ENCODE data around the gene CRYM.
"Not testable (repeated sequence)": the region's sequence is repeated elsewhere in the genome, so short reads cannot be mapped to it uniquely, and the experiment has no call there.

CRYM gene

DNA sequence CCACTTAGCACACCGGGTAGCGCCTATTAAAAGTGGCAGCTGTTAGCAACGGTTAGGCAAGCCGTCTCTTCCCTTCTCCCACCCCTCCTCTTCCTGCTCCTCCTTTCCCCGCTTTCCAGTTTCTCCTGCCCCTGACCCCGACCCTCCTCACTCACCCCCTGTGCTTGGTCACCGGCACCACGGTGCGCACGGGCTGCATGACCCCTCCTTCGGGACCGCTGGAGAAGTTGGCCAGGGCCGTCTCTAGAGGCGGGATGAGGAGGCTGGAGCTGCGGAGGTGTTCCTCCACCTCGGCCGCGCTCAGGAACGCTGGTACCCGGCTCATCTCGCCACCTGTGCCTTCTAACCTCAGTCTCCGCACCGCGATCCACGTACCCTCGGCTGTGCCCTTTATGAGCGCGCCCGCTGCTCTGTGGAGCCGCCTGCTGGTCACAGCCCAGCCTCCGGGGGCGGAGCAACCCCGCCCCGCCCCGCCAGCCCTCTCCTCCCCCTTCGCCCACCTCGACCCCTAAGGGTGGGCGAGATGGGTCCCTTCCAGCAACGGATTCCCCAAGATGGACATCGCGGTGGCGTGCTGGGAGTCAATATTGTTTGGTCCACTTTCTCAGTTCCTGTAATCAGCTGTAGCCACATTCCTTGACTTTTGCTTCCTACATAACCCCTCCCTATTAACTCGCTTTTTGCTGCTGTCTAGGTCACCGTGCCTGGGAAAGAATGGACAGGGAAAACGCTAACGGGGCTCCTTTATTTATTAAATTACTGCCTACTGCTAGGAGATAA lies at the start of gene CRYM:
TSS of gene CRYM (minus strand) at position 364 of the 780 bp plus-strand sequence. CDS start at position 325, 39 bp downstream.
- TF ChIP-seq, protein P1, sequence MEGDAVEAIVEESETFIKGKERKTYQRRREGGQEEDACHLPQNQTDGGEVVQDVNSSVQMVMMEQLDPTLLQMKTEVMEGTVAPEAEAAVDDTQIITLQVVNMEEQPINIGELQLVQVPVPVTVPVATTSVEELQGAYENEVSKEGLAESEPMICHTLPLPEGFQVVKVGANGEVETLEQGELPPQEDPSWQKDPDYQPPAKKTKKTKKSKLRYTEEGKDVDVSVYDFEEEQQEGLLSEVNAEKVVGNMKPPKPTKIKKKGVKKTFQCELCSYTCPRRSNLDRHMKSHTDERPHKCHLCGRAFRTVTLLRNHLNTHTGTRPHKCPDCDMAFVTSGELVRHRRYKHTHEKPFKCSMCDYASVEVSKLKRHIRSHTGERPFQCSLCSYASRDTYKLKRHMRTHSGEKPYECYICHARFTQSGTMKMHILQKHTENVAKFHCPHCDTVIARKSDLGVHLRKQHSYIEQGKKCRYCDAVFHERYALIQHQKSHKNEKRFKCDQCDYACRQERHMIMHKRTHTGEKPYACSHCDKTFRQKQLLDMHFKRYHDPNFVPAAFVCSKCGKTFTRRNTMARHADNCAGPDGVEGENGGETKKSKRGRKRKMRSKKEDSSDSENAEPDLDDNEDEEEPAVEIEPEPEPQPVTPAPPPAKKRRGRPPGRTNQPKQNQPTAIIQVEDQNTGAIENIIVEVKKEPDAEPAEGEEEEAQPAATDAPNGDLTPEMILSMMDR (IDR thresholded peaks at IDR 0.05; ENCODE audit: low read depth, low read length, missing control alignments): peak; percentile 90
- DNase-seq (ENCODE audit: low read depth): no peak
- H3K4me3 ChIP-seq (ENCODE audit: low read depth, low read length): peak within 1 kb of the TSS; percentile 48

DNA sequence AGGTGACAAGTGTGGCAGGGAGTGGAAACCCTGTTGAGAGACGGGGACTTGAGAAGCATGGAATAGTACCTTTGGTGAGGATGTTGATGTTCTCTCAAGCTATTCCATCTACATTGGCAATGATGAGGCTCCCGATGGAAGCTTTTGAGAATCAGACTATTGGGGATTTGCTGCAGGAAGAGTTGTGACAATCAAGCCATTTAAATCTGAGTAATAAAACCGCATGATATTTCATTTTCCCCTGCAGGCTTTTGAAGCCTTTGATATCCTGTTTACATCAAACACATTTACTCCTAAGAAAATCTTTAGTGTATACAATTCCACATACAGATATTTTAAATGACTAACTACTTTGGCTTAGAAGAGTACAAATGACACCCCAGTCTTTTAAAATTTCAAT lies 49.0 kb upstream of the CRYM start:
- no peak for DNase-seq (ENCODE audit: low read depth)
- TF ChIP-seq, protein P1 (IDR thresholded peaks at IDR 0.05; ENCODE audit: low read depth, low read length, missing control alignments): no peak
- no peak overlapping the region for H3K4me3 ChIP-seq (ENCODE audit: low read depth, low read length)

DNA sequence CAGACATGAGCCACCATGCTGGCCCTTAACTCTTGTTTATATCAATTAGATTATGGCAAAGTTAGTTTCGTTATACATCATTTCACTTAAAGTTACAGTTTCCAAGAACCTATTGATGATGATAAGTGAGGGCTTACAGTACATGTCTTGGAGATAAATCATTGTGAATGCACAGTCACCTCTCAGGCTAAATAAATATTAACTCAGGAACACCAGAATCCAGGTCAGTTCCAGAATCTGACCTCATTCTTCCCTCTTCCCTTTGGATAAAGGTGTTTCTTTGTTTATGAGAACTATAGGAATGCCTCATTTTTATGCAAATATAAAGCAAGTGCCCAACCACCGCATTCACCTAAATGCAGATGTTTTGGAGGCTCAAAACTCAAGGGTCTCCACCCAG lies 48.4 kb upstream of the CRYM start:
- H3K4me3 ChIP-seq (ENCODE audit: low read depth, low read length): no peak overlapping the region
- TF ChIP-seq, protein P1 (IDR thresholded peaks at IDR 0.05; ENCODE audit: low read depth, low read length, missing control alignments): no peak
- no peak for DNase-seq (ENCODE audit: low read depth)

DNA sequence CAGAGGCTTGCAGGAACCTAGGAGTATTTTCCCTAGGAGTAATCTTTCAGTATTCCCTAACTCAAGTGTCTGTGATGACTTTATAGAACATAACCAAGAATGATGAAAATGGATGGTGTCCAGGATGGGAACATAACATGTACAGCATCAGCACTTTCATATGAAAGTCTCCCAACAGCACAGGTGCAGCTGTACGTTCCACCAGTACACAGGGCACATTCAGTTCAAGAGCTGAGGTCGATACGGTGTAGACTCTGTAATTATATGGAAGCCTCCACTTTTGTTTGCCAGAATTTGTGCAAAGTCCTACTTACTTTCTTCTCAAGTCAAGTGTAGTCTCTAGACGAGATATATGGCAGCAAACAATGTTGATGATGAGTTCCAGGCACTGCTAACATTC lies 46.2 kb upstream of the CRYM start:
- TF ChIP-seq, protein P1 (IDR thresholded peaks at IDR 0.05; ENCODE audit: low read depth, low read length, missing control alignments): no peak
- no peak for DNase-seq (ENCODE audit: low read depth)
- no peak overlapping the region for H3K4me3 ChIP-seq (ENCODE audit: low read depth, low read length)

DNA sequence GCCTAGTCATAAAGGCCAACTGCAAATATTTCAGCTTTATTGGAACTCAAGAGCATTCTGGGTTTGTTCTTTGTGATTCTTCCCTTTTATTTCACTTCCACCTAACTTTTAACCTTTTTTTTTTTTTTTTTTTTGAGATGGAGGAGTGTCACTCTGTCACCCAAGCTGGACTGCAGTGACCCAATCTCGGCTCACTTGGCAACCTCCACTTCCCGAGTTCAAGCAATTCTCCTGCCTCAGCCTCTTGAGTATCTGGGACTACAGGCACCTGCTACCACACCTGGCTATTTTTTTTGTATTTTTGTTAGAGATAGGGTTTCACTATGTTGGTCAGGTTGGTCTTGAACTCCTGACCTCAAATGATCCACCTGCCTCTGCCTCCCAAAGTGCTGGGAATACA lies 44.2 kb upstream of the CRYM start:
- not testable (repeated sequence) for H3K4me3 ChIP-seq (ENCODE audit: low read depth, low read length); DNase-seq (ENCODE audit: low read depth)

DNA sequence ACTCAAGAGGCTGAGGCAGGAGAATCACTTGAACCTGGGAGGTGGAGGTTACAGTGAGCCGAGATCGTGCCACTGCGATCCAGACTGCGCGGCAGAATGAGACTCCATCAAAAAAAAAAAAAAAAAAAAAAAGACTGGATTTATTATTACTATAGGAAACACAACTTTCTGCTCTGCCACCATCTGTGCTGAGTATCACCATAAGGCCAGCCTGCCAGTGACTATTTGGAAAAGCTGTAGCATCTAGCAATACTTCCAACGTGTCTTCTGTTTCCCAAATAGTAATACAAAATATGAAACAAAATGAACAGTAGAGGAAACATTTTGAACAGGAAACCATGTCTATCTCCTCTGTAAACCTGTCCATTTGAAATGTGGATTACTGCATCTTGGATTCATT lies 43.6 kb upstream of the CRYM start:
- TF ChIP-seq, protein P1 (IDR thresholded peaks at IDR 0.05; ENCODE audit: low read depth, low read length, missing control alignments): no peak
- DNase-seq (ENCODE audit: low read depth): no peak
- no peak overlapping the region for H3K4me3 ChIP-seq (ENCODE audit: low read depth, low read length)

DNA sequence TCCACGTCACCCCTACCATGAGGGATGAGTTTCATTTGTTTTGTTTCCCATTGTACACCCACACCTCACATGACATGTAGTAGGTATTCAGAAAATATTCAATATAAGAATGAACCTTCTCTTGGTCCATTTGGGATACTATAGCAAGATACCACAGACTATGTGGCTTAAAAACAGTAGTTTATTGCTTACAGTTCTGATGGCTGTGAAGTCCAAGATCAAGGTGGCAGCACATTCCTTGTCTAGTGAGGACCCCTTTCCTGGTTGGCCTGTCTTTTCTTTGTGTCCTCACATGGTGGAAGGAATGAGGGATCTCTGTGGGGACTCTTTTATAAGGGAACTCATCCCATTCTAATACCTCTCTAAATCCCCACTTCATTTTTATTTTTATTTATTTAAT lies 36.2 kb upstream of the CRYM start:
- no peak overlapping the region for H3K4me3 ChIP-seq (ENCODE audit: low read depth, low read length)
- TF ChIP-seq, protein P1 (IDR thresholded peaks at IDR 0.05; ENCODE audit: low read depth, low read length, missing control alignments): no peak
- no peak for DNase-seq (ENCODE audit: low read depth)

DNA sequence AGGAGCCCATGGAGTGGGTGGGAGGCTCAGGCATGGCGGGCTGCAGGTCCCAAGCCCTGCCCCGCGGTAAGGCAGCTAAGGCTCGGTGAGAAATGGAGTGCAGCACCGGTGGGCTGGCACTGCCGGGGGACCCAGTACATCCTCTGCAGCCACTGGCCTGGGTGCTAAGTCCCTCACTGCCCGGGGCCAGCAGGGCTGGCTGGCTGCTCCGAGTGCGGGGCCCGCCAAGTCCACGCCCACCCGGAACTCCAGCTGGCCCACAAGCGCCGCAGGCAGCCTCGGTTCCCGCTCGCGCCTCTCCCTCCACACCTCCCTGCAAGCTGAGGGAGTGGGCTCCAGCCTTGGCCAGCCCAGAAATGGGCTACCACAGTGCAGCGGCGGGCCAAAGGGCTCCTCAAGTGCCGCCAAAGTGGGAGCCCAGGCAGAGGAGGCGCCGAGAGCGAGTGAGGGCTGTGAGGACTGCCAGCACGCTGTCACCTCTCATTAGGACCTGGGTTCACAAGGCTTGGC lies 34.8 kb upstream of the CRYM start:
- DNase-seq (ENCODE audit: low read depth): not testable (repeated sequence)

DNA sequence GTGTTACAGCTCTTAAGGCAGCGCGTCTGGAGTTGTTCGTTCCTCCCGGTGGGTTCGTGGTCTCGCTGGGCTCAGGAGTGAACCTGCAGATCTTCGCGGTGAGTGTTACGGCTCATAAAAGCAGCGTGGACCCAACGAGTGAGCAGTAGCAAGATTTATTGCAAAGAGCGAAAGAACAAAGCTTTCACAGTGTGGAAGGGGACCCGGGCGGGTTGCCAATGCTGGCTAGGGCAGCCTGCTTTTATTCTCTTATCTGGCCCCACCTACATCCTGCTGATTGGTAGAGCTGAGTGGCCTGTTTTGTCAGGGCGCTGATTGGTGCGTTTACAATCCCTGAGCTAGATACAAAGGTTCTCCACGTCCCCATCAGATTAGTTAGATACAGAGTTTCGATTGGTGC lies 34.0 kb upstream of the CRYM start:
- H3K4me3 ChIP-seq (ENCODE audit: low read depth, low read length); DNase-seq (ENCODE audit: low read depth): not testable (repeated sequence)

More for the DNA sequence above, 34.8 kb upstream of the CRYM start:
- not testable (repeated sequence) for H3K4me3 ChIP-seq (ENCODE audit: low read depth, low read length)

DNA sequence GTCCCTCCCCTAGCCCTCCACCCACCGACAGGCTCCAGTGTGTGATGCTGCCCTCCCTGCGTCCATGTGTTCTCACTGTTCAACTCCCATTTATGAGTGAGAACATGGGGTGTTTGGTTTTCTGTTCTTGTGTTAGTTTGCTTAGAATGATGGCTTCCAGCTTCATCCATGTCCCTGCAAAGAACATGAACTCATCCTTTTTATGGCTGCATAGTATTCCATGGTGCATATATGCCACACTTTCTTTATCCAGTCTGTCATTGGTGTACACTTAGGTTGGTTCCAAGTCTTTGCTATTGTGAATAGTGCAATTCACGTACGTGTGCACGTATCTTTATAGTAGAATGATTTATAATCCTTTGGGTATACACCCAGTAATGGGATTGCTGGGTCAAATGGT lies 28.6 kb upstream of the CRYM start:
- H3K4me3 ChIP-seq (ENCODE audit: low read depth, low read length); DNase-seq (ENCODE audit: low read depth): not testable (repeated sequence)

Measured in GM12864 (cell line).